Epithelial cell of proximal tubule (primary cell): ENCODE data around the gene INPP4A. TPM values are rescaled to one million over a fixed set of nuclear protein-coding genes. Genes with fewer than 3 reads are reported as not detected.

Experiments
- DNase-seq: peaks from one replicate; pipeline ENCODE4 v3.0.0-alpha.2; 2011; ENCODE audit warnings: low read depth
- H3K4me3 ChIP-seq: 2 replicates; pipeline ENCODE4 v1.5.1; 2011; ENCODE audit warnings: low read depth, mild to moderate bottlenecking, low read length
- total RNA-seq: library from RNA; depleted of rRNA; stranded (reverse); fragments of >200 nt; gene quantifications from 2 replicates; pipeline ENCODE4 v1.2.3, GENCODE V29; 2015
- TF ChIP-seq, protein P1 (sequence below): conservative IDR thresholded peaks from 2 replicates; pipeline ENCODE4 v1.5.1; 2012; ENCODE audit warnings: low read depth, mild to moderate bottlenecking, low read length

The INPP4A gene
- total RNA-seq, 1 donor from 2014 or later, result 12.2 TPM

- no peak overlapping the region for H3K4me3 ChIP-seq
- no peak for DNase-seq
- TF ChIP-seq, protein P1, sequence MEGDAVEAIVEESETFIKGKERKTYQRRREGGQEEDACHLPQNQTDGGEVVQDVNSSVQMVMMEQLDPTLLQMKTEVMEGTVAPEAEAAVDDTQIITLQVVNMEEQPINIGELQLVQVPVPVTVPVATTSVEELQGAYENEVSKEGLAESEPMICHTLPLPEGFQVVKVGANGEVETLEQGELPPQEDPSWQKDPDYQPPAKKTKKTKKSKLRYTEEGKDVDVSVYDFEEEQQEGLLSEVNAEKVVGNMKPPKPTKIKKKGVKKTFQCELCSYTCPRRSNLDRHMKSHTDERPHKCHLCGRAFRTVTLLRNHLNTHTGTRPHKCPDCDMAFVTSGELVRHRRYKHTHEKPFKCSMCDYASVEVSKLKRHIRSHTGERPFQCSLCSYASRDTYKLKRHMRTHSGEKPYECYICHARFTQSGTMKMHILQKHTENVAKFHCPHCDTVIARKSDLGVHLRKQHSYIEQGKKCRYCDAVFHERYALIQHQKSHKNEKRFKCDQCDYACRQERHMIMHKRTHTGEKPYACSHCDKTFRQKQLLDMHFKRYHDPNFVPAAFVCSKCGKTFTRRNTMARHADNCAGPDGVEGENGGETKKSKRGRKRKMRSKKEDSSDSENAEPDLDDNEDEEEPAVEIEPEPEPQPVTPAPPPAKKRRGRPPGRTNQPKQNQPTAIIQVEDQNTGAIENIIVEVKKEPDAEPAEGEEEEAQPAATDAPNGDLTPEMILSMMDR, result no peak
These were observed 136.1 kb downstream of the INPP4A start for GRCh38 chr2:98580656-98581284.

GRCh38 chr2:98582523-98582922, 137.9 kb downstream of the INPP4A start:
- H3K4me3 ChIP-seq, result no peak overlapping the region
- TF ChIP-seq, protein P1, result no peak
- DNase-seq, result no peak

DNA sequence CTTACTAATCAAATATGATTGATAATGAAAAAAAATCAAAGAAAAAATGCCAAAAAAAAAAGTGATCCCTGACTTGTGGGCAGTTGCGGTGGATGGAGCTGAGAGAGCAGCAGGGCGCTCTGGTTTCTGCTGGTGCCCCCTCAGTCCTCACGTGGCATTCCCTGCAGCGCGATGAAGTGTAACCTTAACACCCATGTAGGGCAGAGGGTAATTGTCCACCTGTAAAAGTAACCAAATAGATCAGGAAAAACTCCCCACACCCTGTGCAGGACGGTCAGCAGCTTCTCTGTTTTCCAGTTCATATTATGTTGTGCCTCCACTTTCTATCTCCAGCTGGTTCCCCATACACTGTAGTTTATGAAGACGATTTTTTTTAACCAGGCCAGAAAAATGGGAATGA, 138.6 kb downstream of the INPP4A start:
- no peak overlapping the region for H3K4me3 ChIP-seq
- TF ChIP-seq, protein P1, result no peak
- DNase-seq, result no peak

- TF ChIP-seq, protein P1, result no peak
- H3K4me3 ChIP-seq, result no peak overlapping the region
- no peak for DNase-seq
These were observed 139.4 kb downstream of the INPP4A start for GRCh38 chr2:98583816-98584618.

GRCh38 chr2:98585386-98585785, 140.7 kb downstream of the INPP4A start:
- DNase-seq, result no peak
- TF ChIP-seq, protein P1, result no peak
- no peak overlapping the region for H3K4me3 ChIP-seq

DNA sequence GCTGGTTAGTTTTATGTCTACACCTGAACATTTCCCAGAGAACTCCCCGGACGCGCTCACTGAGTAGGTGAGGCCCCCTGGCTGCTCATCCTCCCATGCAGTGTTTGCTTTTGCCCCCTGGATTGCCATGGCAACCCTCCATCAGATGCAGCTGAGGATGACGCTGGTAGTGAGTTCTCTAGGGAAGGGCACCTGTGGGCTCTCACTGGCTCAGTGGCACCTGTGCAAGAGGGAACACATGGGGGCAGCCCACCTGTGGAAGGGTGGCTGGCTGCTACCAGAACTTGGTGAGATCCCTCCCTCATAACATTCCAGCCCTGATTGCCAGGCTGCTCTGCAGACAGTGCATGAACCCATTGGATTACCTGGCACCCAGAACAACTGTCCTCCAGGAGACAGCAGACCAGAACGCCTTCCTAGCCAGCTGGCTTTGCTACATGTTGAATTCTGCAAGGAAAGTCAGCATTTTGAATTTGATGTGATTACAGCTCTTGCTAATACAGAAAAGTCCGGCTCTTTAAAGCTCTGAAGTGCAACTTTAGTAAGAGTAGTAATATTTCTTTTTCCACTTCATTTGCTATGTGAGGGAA, 142.0 kb downstream of the INPP4A start:
- no peak for DNase-seq
- no peak overlapping the region for H3K4me3 ChIP-seq
- TF ChIP-seq, protein P1, result no peak
